ENCODE measurements around the gene PRDM11.

Gene PRDM11

DNA sequence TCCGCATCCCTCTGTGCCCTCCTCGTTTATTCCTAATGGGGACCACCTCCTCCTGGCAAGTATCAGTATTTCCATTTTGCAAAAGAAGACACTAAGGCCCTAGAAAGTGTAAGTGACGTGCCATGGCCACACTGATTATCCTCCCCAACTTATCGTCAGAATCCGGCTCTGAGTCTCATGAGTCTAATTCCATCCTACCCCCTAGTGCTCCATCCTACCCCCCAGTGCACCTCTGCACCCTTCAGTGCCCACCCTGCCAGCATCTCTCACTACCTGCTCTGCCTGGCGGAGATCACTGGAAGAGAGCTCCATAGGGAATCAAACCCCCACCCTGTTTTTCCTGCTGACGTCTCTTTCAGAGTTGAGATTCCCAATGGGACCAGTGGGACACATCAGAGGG, 31.8 kb downstream of the PRDM11 start:
- DNase-seq (ENCODE audit: low read depth), result no peak

- DNase-seq (ENCODE audit: low read depth), result no peak
Observed at GRCh38 chr11:45178890-45179671, 32.6 kb downstream of the PRDM11 start.

- DNase-seq (ENCODE audit: low read depth), result no peak
Observed at GRCh38 chr11:45179686-45180178, 33.3 kb downstream of the PRDM11 start.

- no peak for DNase-seq (ENCODE audit: low read depth)
Observed at GRCh38 chr11:45180179-45180847, 33.9 kb downstream of the PRDM11 start.

GRCh38 chr11:45180848-45181192, 34.4 kb downstream of the PRDM11 start:
- DNase-seq (ENCODE audit: low read depth), result no peak

GRCh38 chr11:45181193-45181888, 34.9 kb downstream of the PRDM11 start:
- DNase-seq (ENCODE audit: low read depth), result no peak

- no peak for DNase-seq (ENCODE audit: low read depth)
Observed at GRCh38 chr11:45181889-45182550, 35.6 kb downstream of the PRDM11 start.

GRCh38 chr11:45182902-45183301, 36.5 kb downstream of the PRDM11 start:
- no peak for DNase-seq (ENCODE audit: low read depth)

GRCh38 chr11:45184640-45185039, 38.2 kb downstream of the PRDM11 start:
- no peak for DNase-seq (ENCODE audit: low read depth)

DNA sequence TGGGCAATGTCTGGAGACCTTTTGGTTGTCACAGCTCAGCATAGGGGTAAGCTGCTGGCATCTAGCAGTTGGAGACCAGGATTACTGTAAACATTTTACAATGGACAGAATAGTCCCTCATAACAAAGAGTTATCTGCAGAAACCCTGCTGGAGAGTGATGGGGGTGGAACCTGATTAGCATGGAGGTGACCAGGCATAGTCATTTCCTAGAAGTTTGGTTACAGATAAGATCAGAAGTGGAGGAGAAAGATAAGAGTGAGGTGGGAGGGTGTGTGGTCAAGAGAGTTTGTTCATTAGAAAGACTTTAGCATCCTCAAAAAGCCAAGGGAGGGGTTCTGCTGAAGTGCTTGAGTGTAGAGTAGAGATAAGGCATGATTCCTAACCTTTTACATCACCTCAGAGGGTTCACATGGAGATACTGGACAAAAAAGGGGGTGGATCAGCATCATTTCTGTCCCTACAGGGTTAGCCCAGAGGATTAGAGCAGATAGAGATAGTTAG, 38.8 kb downstream of the PRDM11 start:
- no peak for DNase-seq (ENCODE audit: low read depth)

- DNase-seq (ENCODE audit: low read depth), result no peak
Observed at GRCh38 chr11:45187375-45187774, 40.9 kb downstream of the PRDM11 start.

- DNase-seq (ENCODE audit: low read depth), result no peak
Observed at GRCh38 chr11:45188127-45188526, 41.7 kb downstream of the PRDM11 start.

DNA sequence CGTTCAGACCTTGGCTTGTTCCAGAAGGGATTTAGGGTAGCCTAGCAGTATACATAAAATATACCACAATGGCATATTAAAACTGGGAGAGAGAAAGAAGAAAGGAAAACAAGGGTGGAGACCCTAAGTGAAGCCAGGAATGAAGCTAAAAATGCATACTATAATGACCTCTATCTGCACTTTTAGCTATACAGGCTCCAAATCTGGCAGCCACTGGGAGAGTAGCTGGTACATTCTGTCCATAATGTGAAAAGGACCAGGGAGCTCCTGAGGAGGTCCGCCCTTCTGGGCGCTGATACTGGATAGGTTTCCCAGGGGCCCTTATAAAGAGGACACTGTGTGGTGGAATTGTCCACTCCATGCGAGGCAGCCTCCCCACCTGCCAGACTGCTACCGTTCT, 42.8 kb downstream of the PRDM11 start:
- no peak for DNase-seq (ENCODE audit: low read depth)

GRCh38 chr11:45193695-45194094, 47.3 kb downstream of the PRDM11 start:
- DNase-seq (ENCODE audit: low read depth), result no peak

- DNase-seq (ENCODE audit: low read depth), result no peak
Observed at GRCh38 chr11:45204761-45205160, 58.3 kb downstream of the PRDM11 start.

DNA sequence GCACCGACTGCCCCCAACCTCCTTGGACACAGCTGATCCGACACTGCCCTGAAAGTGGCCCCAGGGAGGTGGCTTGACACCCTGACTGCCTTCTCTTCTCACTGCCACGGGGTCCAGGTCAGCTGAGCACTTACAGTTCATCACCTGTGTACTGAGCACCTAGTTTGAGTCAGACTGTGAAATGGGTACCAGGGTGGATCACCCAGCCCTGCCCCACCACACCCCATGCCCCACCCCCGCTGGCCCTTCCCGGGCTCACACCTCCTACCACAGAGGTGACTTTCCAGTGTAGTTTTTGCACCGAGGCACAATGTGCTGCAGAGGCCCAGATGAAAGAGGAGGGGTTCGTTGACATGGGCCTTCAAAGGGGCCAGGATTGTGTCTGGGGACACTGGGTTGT, 59.5 kb downstream of the PRDM11 start:
- no peak for DNase-seq (ENCODE audit: low read depth)

DNA sequence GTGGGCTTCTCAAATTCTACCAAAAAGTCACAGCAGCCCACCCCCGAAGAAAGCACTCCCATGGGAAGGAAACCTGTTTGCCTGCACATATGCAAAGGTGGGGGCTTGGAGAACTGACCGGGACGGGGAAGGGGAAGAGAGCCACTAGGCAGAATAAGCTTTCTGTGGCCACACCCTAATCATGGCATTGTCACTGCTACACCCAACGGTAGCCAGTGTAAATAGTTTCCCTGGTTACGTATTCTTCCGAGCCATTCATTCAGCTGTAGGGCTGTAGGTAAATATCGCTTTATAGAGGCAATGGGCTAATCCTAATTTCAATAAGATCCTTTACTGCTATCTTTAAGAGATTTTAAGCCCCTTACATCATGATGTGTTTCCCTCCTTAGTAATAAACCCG, 61.7 kb downstream of the PRDM11 start:
- DNase-seq (ENCODE audit: low read depth), result no peak

DNA sequence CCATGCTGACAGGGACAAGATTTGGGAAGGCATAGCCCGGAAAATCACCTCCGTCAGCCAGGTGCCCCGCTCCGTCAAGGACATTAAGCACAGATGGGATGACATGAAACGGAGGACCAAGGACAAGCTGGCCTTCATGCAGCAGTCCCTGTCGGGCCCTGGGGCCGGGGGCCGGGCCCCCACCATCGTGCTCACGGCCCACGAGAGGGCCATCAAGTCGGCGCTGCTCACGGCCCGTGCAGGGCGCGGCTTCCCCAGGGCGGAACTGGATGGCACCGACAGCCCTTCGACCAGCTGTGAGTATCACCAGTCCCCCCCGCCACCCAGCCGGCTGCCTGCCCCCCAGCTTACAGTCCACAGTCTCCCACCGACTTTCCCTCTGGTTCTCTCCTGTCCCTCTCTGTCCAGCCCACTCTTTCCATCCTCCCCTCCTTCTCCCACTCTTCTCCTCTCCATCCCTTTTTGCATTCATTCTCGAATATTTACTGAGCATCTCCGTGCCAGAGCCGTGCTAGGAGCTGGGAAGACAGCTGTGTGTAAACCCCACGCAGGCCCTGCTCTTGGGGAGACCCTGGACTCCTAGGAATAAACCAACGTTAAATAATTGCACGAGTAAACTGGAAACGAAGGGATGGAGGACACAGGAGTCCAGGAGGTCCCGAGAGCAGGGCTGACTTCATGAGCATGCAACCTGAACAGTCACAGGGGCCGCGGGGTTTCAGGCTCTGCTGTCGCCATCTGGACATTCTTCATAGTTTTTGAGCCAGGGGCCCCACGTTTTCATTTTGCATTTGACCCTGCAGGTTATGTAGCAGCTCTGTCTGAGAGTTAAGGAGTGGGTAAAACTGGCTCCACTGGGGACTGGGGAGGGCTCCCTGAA, 62.8 kb downstream of the PRDM11 start:
- no peak for DNase-seq (ENCODE audit: low read depth)

- DNase-seq (ENCODE audit: low read depth), result no peak
Observed at GRCh38 chr11:45209891-45210699, 63.7 kb downstream of the PRDM11 start.

GRCh38 chr11:45210846-45211245, 64.4 kb downstream of the PRDM11 start:
- DNase-seq (ENCODE audit: low read depth), result no peak
